Cardiac fibroblast (primary cell): ENCODE results near the gene HTRA1.

Source experiments
- DNase-seq, 2 donors: peaks; one replicate each; pipeline versions ENCODE4 v3.0.0 to v3.0.0-alpha.2; 2010; ENCODE audit warnings: low read depth in 2 of 2
- H3K4me3 ChIP-seq, 2 donors: replicated peaks in 1 of 2; 1 replicate in 1 of 2; 2 replicates in 1 of 2; pipeline ENCODE4 v1.5.1; 2011; ENCODE audit warnings: low read depth in 2 of 2, low read length in 2 of 2, mild to moderate bottlenecking in 2 of 2, moderate library complexity in 1 of 2
- TF ChIP-seq, protein P1 (sequence below): IDR thresholded peaks from one replicate; pipeline ENCODE4 v1.5.1; 2011; ENCODE audit warnings: low read depth, mild to moderate bottlenecking, low read length, inconsistent platforms

Gene HTRA1

DNA sequence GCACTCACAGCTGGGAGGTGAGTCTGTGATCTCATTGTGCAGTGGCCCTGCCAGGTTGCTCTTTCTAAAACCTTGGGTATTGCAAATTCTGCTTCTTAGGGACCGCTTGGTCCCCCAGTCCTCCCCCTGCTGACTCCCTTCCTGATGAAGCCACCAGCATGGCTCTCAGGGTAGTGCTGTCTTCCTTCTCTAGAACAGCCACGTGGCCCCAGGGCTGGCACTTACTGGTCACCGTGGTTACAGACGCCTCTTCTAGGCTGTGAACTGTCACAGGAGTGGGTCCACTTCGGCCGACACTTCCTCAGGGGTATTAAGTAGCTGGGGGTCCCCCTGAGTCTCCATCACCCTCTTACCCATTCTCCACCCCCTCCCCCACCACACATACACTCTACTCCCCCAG is 2.7 kb upstream of the HTRA1 start:
- TF ChIP-seq, protein P1, sequence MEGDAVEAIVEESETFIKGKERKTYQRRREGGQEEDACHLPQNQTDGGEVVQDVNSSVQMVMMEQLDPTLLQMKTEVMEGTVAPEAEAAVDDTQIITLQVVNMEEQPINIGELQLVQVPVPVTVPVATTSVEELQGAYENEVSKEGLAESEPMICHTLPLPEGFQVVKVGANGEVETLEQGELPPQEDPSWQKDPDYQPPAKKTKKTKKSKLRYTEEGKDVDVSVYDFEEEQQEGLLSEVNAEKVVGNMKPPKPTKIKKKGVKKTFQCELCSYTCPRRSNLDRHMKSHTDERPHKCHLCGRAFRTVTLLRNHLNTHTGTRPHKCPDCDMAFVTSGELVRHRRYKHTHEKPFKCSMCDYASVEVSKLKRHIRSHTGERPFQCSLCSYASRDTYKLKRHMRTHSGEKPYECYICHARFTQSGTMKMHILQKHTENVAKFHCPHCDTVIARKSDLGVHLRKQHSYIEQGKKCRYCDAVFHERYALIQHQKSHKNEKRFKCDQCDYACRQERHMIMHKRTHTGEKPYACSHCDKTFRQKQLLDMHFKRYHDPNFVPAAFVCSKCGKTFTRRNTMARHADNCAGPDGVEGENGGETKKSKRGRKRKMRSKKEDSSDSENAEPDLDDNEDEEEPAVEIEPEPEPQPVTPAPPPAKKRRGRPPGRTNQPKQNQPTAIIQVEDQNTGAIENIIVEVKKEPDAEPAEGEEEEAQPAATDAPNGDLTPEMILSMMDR = no peak

GRCh38 chr10:122459561-122460273 is 1.6 kb upstream of the HTRA1 start:
- TF ChIP-seq, protein P1 = no peak
- H3K4me3 ChIP-seq = no peak overlapping the region
- peak; percentile 33 to 79 for DNase-seq

More for the DNA sequence above, 2.7 kb upstream of the HTRA1 start:
- H3K4me3 ChIP-seq = no peak overlapping the region
- no peak for DNase-seq

DNA sequence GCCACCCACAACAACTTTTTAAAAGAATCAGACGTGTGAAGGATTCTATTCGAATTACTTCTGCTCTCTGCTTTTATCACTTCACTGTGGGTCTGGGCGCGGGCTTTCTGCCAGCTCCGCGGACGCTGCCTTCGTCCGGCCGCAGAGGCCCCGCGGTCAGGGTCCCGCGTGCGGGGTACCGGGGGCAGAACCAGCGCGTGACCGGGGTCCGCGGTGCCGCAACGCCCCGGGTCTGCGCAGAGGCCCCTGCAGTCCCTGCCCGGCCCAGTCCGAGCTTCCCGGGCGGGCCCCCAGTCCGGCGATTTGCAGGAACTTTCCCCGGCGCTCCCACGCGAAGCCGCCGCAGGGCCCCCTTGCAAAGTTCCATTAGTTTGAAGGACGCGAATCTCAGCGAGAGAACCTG is 461 bp upstream of the HTRA1 start:
- peak in 1 of 2 donors; percentile 23 for DNase-seq
- TF ChIP-seq, protein P1 = no peak
- peak overlapping the region; percentile 51 to 80 for H3K4me3 ChIP-seq

DNA sequence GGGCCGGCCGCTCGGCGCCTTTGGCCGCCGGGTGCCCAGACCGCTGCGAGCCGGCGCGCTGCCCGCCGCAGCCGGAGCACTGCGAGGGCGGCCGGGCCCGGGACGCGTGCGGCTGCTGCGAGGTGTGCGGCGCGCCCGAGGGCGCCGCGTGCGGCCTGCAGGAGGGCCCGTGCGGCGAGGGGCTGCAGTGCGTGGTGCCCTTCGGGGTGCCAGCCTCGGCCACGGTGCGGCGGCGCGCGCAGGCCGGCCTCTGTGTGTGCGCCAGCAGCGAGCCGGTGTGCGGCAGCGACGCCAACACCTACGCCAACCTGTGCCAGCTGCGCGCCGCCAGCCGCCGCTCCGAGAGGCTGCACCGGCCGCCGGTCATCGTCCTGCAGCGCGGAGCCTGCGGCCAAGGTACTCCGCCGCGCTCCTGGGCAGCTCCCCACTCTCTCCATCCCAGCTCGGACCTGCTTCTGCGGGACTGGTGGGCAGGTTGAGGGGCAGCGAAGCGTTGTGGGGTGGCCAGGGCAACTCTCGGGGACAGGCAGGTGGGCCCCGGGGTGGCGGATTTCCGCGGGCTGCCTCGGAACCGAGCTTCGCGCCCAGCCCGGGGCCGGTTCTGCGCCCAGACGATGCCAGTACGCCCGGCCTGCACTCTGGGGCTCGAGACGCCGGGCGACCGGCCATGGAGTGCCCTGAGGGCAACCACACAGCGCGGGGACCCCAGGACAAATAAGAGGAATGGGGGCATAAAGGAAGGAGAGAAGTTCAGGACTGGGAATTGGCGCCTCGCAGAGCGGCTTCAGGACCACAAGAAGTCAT is 578 bp downstream of the HTRA1 start:
- H3K4me3 ChIP-seq = peak overlapping the region; percentile 73 to 80
- DNase-seq = peak in 1 of 2 donors; percentile 16
- TF ChIP-seq, protein P1 = no peak

DNA sequence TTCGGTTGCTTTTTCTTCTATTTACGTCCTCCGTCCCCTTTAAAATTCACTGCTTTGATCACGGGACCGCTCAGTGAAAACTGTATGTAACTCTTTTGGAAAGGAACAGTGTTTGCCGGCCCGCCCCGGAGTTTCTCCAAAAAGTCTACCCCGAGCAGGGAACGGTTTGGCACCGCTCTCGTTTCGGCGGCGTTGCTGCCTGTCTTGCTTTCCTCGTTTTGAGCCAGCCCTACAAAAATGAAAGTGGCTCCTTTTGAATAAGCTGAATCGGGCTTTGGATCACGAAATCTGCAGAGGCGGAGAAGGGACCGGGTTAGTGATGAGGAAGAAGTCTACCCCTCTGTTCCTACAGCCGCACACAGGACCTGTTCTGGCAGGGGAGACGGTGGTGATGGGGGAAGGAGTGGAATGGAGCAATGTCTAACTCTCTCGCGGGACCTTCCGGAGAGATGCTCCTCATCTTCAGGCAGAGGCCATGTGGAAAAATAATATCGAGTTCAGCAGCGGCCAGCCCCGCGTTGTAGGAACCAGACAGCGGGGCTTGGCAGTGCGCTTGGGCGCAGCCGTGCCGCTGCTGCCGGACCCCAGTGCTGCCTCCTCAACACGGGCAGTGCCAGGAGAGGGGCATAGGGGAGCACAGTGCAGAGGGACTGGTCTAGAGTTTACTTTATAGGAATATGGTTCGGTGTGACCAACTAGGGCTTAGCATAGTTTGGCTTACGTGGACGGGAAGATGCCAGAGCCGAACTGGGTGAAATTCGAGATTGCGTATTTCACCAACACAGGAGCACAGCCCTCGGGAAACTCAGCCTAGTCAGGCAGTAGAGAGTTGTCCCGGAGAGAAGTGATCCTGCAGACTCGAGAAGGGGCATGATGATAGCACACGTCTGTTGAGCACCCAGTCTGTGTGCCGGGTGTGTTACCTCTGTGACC is 1.4 kb downstream of the HTRA1 start:
- DNase-seq = peak; percentile 60 to 62
- H3K4me3 ChIP-seq = peak overlapping the region; percentile 73 to 80
- TF ChIP-seq, protein P1 = no peak
